ENCODE measurements around the gene HACD1.

DNA sequence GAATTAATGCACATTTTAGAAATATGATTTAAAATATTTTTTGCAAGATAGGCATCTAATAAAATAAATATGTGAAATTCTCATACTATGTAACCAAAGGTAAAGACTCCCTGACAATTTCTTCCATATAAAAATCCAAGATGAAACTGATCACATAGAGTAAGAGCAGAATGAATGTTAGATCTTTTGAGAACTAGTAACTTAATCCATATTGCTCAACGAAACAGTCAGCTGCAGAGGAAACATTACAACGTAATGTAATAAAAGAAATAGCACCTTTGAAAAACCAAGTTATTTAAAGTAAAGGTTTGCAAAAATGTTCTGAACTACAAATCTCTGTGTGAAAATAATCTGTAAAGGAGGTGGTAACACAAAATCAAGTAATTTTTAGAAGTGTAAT, 28.8 kb downstream of the HACD1 start:
- TF ChIP-seq, protein P1, sequence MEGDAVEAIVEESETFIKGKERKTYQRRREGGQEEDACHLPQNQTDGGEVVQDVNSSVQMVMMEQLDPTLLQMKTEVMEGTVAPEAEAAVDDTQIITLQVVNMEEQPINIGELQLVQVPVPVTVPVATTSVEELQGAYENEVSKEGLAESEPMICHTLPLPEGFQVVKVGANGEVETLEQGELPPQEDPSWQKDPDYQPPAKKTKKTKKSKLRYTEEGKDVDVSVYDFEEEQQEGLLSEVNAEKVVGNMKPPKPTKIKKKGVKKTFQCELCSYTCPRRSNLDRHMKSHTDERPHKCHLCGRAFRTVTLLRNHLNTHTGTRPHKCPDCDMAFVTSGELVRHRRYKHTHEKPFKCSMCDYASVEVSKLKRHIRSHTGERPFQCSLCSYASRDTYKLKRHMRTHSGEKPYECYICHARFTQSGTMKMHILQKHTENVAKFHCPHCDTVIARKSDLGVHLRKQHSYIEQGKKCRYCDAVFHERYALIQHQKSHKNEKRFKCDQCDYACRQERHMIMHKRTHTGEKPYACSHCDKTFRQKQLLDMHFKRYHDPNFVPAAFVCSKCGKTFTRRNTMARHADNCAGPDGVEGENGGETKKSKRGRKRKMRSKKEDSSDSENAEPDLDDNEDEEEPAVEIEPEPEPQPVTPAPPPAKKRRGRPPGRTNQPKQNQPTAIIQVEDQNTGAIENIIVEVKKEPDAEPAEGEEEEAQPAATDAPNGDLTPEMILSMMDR (IDR thresholded peaks at IDR 0.05), result no peak
- no peak for TF ChIP-seq POLR2AphosphoS5 (IDR thresholded peaks at IDR 0.05)
- no peak for TF ChIP-seq POLR2A (IDR thresholded peaks at IDR 0.05)
